ENCODE results near the gene RRAS2.

DNA sequence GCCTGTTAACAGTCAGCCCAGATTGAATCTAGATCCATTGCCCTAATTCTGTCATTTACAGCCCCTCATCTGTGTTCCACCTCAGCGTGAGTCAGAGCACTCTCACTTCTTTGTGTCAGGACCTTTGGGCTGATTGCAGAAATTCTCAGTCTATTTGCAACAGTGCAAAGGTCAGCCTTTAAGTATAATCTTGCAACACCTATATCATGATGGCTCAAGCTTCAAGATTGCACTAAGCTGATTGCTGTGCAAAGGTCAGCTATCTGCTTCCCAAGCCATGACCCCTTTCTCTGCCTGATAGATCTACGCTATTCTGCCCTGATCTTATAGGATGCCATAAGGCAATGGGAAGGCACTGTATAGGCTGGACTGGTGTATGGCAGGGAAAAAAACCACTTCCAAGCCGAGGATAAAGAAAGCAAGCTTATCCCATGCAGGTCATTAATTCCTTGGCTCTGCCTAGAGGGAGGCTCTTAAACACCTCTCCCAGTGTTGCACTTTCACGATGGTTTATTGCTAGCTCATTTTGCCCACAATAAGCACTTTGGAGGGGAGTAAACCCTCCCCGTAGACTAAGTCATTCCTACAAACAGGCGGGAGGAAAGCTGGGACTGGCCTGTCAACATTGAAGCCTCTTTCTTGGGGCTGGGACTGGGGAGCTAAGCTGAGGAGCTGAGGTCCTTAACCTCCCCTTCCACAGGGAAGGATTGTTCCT is 100.6 kb downstream of the RRAS2 start:
- TF ChIP-seq, protein P1, sequence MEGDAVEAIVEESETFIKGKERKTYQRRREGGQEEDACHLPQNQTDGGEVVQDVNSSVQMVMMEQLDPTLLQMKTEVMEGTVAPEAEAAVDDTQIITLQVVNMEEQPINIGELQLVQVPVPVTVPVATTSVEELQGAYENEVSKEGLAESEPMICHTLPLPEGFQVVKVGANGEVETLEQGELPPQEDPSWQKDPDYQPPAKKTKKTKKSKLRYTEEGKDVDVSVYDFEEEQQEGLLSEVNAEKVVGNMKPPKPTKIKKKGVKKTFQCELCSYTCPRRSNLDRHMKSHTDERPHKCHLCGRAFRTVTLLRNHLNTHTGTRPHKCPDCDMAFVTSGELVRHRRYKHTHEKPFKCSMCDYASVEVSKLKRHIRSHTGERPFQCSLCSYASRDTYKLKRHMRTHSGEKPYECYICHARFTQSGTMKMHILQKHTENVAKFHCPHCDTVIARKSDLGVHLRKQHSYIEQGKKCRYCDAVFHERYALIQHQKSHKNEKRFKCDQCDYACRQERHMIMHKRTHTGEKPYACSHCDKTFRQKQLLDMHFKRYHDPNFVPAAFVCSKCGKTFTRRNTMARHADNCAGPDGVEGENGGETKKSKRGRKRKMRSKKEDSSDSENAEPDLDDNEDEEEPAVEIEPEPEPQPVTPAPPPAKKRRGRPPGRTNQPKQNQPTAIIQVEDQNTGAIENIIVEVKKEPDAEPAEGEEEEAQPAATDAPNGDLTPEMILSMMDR (IDR thresholded peaks at IDR 0.05), result peak in 1 of 6 experiments; percentile 5
- peak in 1 of 2 donors; percentile 7 for TF ChIP-seq POLR2A (IDR thresholded peaks at IDR 0.05)

Measured in Peyer's patch (tissue), 4 donors.